Caco-2 (cell line): ENCODE measurements around the gene CEP192. TPM values are rescaled to one million over a fixed set of nuclear protein-coding genes. Genes with fewer than 3 reads are reported as not detected.
A peak's percentile ranks its signal among the peaks of the same experiment; 100 is the strongest.

Experiments
- BruUV-seq: library from RNA; stranded (reverse); fragments of 400-500 nt; replicated peaks from 2 replicates; lab custom pipeline; 2021; lab: Mats Ljungman, UMichigan
- CTCF ChIA-PET: fragments of 300-600 bp; sonication (Branson Sonifier 250); formaldehyde crosslinking; loops from one replicate; lab custom pipeline; 2022; ENCODE audit warnings: antibody characterized with exemption; lab: Charles Lee
- POLR2A ChIA-PET: fragments of 300-600 bp; sonication (Branson Sonifier 250); formaldehyde crosslinking; loops from one replicate; lab custom pipeline; 2022; ENCODE audit warnings: antibody characterized with exemption; lab: Charles Lee
- DNase-seq, 2 experiments: peaks; one replicate each; pipeline versions ENCODE4 v3.0.0 to v3.0.0-alpha.2; 2020 to 2022
- H3K27me3 ChIP-seq: replicated peaks from 2 replicates; pipeline ENCODE4 v1.6.0; 2011; ENCODE audit warnings: low read length; ENCODE audit not compliant: control insufficient read depth, insufficient read depth
- H3K36me3 ChIP-seq: 2 replicates; pipeline ENCODE4 v1.5.1; 2011; ENCODE audit warnings: low read length; ENCODE audit not compliant: control insufficient read depth, insufficient read depth
- H3K4me1 ChIP-seq: fragments of 250-450 bp; sonication (Bioruptor Pico); 2 replicates; pipeline ENCODE4 v1.5.1; 2020; ENCODE audit warnings: mild to moderate bottlenecking
- H3K4me3 ChIP-seq: 2 replicates; pipeline ENCODE4 v1.5.1; 2011; ENCODE audit warnings: low read depth, mild to moderate bottlenecking, control low read depth, low read length
- H3K9me3 ChIP-seq: fragments of 250-450 bp; sonication (Bioruptor Pico); 2 replicates; pipeline ENCODE4 v1.5.1; 2020; ENCODE audit warnings: mild to moderate bottlenecking, moderate library complexity
- H3K27ac Mint-ChIP-seq: one replicate; pipeline ENCODE4 v1.8.0; 2022; ENCODE audit warnings: mixed read lengths; ENCODE audit not compliant: unreplicated experiment
- H3K27me3 Mint-ChIP-seq: one replicate; pipeline ENCODE4 v1.8.0; 2022; ENCODE audit warnings: mixed read lengths; ENCODE audit not compliant: insufficient read depth, unreplicated experiment
- H3K36me3 Mint-ChIP-seq: one replicate; pipeline ENCODE4 v1.8.0; 2022; ENCODE audit warnings: mild to moderate bottlenecking, mixed read lengths; ENCODE audit not compliant: insufficient read depth, unreplicated experiment
- H3K4me1 Mint-ChIP-seq: one replicate; pipeline ENCODE4 v1.8.0; 2022; ENCODE audit warnings: low read depth, mixed read lengths; ENCODE audit not compliant: unreplicated experiment
- H3K4me3 Mint-ChIP-seq: one replicate; pipeline ENCODE4 v1.8.0; 2022; ENCODE audit warnings: mild to moderate bottlenecking, moderate library complexity, mixed read lengths; ENCODE audit not compliant: unreplicated experiment
- H3K9me3 Mint-ChIP-seq: one replicate; pipeline ENCODE4 v1.8.0; 2022; ENCODE audit warnings: mixed read lengths; ENCODE audit not compliant: unreplicated experiment
- CTCF ChIP-seq, 2 experiments: fragments of 200-600 bp in 1 of 2; IDR thresholded peaks; 1 replicate in 1 of 2; 2 replicates in 1 of 2; pipeline versions ENCODE4 v1.5.1 to v1.8.0; 2011 to 2022; ENCODE audit warnings: antibody characterized with exemption in 1 of 2, control low read depth in 1 of 2, inconsistent platforms in 1 of 2, low read depth in 1 of 2, low read length in 1 of 2, mild to moderate bottlenecking in 1 of 2, moderate library complexity in 1 of 2; ENCODE audit not compliant: insufficient read depth in 1 of 2, severe bottlenecking in 1 of 2, unreplicated experiment in 1 of 2
- intact Hi-C: fragments of 100-400 bp; cut with micrococcal nuclease; formaldehyde crosslinking; loops from one replicate; pipeline ENCODE4 v1.10.0; 2022; ENCODE audit not compliant: unreplicated experiment
- total RNA-seq: library from RNA; stranded (reverse); gene quantifications from 2 replicates; pipeline ENCODE4 v1.2.3, GENCODE V29; 2022

CEP192 gene
- total RNA-seq, 1 experiment from 2014 or later = 33.5 TPM

- H3K9me3 ChIP-seq = no peaks in the 10 kb centered on the region
- intact Hi-C loops = no loop called here
- no TSS peak for BruUV-seq
- Mint-ChIP-seq H3K27ac (peak overlapping the region; percentile 70), H3K4me1 (peaks cover 20% of the 10 kb centered on the region), H3K9me3 (no peaks in the 10 kb centered on the region), H3K4me3 (peak overlapping the region; percentile 72), H3K27me3 (no peaks in the 10 kb centered on the region), H3K36me3 (peaks cover 45% of the 10 kb centered on the region)
- no peak for TF ChIP-seq CTCF (IDR thresholded peaks at IDR 0.05; ENCODE audit: insufficient read depth in 1 of 2, low read depth in 1 of 2, low read length in 1 of 2, severe bottlenecking in 1 of 2, unreplicated experiment in 1 of 2)
- no peaks in the 10 kb centered on the region for H3K36me3 ChIP-seq
- POLR2A ChIA-PET = interaction anchor here (0.6 to 1.4 kb wide), 5 partner anchors 23 to 613 kb away, joined by 9 to 32 read pairs (median 9); partner anchors contain the start of genes AFG3L2 and PTPN2
- CTCF ChIA-PET = interaction anchor here (1.1 kb wide), 1 partner anchor 18 kb away, joined by 3 read pairs; no protein-coding TSS in a partner anchor
- DNase-seq = no peak
- peaks cover 8% of the 10 kb centered on the region; the same call in 1 of the 2 replicates for H3K4me1 ChIP-seq
- no peaks in the 10 kb centered on the region for H3K27me3 ChIP-seq
- H3K4me3 ChIP-seq = peak overlapping the region; percentile 78
These were observed 1.1 kb upstream of the CEP192 start for GRCh38 chr18:12990123-12990475.

GRCh38 chr18:12990641-12990966 is 558 bp upstream of the CEP192 start:
- Histone ChIP-seq H3K36me3 (no peaks in the 10 kb centered on the region), H3K9me3 (no peaks in the 10 kb centered on the region), H3K4me3 (peak overlapping the region; percentile 78), H3K4me1 (peaks cover 8% of the 10 kb centered on the region; the same call in 1 of the 2 replicates), H3K27me3 (no peaks in the 10 kb centered on the region)
- intact Hi-C loops = no loop called here
- Mint-ChIP-seq H3K4me1 (peaks cover 20% of the 10 kb centered on the region), H3K27ac (peak overlapping the region; percentile 70), H3K4me3 (peak overlapping the region; percentile 72), H3K27me3 (no peaks in the 10 kb centered on the region), H3K36me3 (peaks cover 40% of the 10 kb centered on the region), H3K9me3 (no peaks in the 10 kb centered on the region)
- peak in 1 of 2 experiments; percentile 36 for DNase-seq
- POLR2A ChIA-PET = interaction anchor here (0.6 to 1.4 kb wide), 18 partner anchors 9 to 614 kb away, joined by 3 to 32 read pairs (median 6); partner anchors contain the start of genes AFG3L2, CEP76, PSMG2 and PTPN2
- TF ChIP-seq CTCF (IDR thresholded peaks at IDR 0.05; ENCODE audit: insufficient read depth in 1 of 2, low read depth in 1 of 2, low read length in 1 of 2, severe bottlenecking in 1 of 2, unreplicated experiment in 1 of 2) = no peak
- TSS peak; percentile 96 for BruUV-seq
- CTCF ChIA-PET = interaction anchor here (0.6 to 1.6 kb wide), 5 partner anchors 14 to 169 kb away, joined by 3 to 7 read pairs (median 6); no protein-coding TSS in a partner anchor

- Mint-ChIP-seq H3K4me3 (peak overlapping the region; percentile 72), H3K36me3 (peaks cover 35% of the 10 kb centered on the region), H3K4me1 (peaks cover 20% of the 10 kb centered on the region), H3K27ac (peak overlapping the region; percentile 70), H3K27me3 (no peaks in the 10 kb centered on the region), H3K9me3 (no peaks in the 10 kb centered on the region)
- peaks cover 8% of the 10 kb centered on the region; the same call in 1 of the 2 replicates for H3K4me1 ChIP-seq
- ChIA-PET POLR2A (interaction anchor here (0.9 to 1.4 kb wide), 3 partner anchors 8 to 22 kb away, joined by 3 to 6 read pairs (median 4); no protein-coding TSS in a partner anchor), CTCF (interaction anchor here (0.5 to 1.6 kb wide), 3 partner anchors 13 to 121 kb away, joined by 6 read pairs; no protein-coding TSS in a partner anchor)
- H3K9me3 ChIP-seq = no peaks in the 10 kb centered on the region
- intact Hi-C loops = no loop called here
- H3K36me3 ChIP-seq = no peaks in the 10 kb centered on the region
- H3K27me3 ChIP-seq = no peaks in the 10 kb centered on the region
- TF ChIP-seq CTCF (IDR thresholded peaks at IDR 0.05; ENCODE audit: insufficient read depth in 1 of 2, low read depth in 1 of 2, low read length in 1 of 2, severe bottlenecking in 1 of 2, unreplicated experiment in 1 of 2) = no peak
- DNase-seq = no peak
- TSS peak; percentile 44 for BruUV-seq
- peak overlapping the region; percentile 78 for H3K4me3 ChIP-seq
These were observed 638 bp downstream of the CEP192 start for GRCh38 chr18:12991821-12992179.
